ENCODE measurements around the gene CPEB2.

Gene CPEB2

DNA sequence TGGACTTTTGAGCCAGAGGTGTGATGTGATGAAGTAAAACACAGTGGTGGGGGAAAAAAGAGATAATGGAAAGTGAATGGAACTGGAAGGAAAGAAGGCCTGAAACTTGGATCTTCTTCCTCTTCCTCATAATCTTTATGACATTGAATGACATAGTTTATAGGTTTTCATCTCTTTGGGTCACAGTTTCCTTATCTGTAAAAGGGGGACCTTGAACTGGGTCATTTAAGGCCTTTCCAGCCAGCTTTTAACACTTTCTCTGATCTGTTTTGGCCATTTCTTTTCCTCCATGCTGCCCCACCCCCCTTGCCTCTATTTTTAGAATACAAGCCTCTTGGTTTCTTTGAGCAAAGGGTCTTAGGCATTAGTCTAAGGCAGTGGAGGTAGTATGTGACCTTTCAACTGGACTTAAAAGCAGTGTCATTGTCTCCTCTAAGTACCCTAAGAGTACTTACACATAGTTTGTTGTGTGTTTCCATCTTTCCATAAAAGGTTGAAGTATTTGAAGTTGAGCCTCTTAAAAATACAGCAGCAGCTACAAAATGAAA lies 7.8 kb downstream of the CPEB2 start:
- DNase-seq (ENCODE audit: low read depth) = no peak

DNA sequence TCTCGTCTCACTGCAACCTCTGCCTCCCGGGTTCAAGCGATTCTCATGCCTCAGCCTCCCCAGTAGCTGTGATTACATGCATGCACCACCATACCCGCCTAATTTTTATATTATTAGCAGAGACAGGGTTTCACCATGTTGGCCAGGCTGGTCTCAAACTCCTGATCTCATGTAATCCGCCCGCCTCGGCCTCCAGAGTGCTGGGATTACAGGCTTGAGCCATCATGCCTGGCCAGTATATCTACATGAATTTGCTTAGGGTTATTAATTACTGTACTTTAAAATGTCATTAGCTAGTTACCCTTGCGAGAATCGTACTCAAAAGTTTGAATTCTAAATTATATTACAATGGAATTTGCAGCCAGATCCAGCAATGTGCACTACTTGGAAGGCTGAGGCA lies 8.9 kb downstream of the CPEB2 start:
- no peak for DNase-seq (ENCODE audit: low read depth)

DNA sequence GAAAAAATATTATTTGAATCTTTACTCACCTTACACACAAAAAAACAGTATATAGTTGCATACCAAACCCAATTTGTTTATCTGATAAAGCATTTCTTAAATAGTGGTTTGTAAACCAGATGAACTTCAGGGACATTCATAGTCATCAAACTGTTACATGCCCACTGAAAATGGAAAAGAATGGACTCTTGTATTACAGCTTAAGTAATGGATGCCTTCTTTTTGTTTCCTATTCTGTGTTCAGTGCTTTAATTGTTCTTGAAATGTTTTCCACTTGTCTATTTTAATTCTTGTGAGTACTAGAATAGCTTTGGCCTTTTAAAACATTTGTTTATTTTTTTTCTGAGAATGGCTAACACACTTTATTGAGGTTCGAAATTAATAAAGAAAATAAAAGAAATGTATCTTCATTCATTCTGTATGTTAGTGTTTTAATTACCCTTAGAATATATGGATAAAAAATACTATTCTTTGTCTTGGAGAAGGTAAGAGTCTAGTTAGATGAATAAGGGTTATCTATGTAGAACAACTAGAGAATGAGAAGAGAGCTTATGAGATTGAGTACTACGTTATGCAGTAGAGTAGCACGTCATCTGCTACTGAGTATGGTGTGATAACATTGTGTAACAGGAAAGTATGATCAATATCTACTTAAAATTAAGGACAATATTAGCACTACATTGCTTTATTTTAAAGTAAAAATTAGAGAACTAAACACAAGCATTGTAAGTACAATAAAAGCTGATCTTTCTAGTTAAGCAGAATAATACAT lies 9.9 kb downstream of the CPEB2 start:
- no peak for DNase-seq (ENCODE audit: low read depth)

DNA sequence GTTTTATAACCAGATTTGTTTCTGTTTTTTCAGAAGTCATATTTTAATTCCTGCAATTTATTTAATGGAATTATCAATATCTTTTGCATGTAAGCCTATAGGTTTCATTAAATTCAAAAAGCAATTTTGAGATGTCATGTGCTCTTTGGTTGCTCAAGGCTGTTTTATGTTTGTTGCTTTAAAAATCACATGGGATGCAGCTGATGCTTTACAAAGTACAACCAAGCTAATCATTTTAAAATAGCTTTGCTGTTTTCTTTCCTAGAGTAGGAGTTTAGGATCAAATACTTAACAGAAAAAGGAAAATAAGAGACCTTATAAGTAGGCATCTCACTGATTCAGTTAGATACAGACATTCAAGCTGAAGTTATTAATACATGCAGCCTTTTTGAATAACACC lies 11.3 kb downstream of the CPEB2 start:
- no peak for DNase-seq (ENCODE audit: low read depth)

DNA sequence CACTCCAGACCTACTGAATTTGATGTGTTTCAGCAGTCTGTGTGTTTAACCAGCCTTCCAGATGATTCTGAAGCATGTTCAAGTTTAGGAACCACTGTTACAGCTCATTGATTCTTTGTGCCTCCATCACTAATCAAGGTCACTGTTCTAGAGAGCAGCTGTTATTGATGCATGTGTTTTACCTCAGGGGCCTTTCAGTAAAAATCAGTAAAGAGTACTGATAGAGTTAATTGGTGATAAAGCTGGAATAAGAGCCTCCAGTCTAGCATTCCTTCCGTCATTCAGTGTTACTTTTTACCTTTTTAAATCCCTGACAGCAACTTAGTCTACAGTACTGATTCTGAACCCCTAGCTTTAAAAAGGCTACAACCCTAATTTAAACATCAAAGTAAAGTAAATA lies 12.9 kb downstream of the CPEB2 start:
- DNase-seq (ENCODE audit: low read depth) = no peak

DNA sequence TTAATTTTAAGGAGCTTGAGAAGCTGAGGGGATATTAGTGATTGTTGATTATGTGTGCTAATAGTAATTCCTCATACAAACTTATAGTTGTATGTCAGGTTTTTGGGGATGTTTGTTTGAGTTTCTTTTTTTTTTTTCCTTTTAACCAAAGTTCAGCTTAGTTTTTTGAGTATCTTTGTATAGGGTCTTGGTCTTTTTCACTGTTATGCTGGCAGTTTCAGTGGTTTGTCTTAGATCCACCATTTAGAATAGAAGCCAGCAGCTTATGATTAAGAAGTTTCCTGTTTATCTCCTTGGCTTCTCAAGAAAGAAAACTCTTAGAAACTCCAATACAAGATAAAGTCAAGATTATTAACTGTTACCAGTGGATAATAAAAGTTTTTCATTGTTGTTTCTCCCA lies 16.1 kb downstream of the CPEB2 start:
- DNase-seq (ENCODE audit: low read depth) = no peak

DNA sequence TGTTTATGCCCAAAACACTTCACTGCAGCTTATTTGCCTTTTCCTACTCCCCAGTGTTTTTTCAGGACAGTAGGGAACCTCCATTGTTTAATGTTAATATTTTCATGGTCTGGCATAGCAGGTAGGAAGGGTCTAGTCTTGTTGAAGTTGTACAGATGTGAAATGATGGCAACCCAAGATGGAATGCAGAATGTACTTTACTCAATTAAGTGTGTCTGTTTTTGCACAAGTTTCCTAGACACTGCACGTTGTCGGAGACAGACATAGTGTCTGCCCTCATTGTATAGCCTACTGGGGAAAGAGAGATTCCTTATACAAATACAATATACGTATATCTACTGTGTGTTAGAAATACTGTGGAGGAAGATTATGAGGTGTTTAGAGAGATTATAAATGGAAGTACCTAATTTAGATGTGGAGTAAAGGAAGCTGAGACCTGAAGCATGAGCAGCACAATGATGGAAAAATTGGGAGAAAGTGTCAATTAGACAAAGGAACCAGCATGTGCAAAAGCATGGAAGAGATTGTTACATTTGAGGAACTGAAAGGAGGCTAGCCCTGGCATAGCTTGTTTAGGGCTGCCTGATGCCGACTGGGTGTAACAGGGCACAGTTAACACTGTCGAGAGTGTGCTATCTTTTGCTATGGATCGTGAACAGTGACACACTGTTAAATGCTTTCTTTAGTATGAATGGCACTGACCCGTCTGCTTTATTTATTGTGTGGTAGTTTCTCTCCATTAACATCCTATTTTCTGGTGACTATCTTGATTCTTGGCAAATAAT lies 18.4 kb downstream of the CPEB2 start:
- DNase-seq (ENCODE audit: low read depth) = no peak

DNA sequence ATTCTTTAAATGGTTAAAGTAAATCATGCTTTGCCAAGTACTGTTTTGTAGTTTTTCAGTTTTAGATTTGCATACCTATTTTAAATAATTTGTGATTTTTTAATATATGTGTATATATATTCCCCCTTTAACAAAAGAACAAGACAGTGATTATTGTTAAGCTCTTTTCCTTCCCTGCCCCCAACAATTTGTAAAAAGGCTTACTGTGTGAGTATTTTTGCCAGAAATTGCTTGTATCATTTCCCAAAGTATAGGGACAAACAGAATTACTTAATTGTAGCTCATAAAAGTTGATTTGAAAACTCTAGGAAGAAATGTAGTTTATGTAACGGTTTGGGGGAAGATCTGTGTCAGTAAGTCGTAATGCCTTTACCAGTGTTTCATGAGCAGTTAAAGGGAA lies 19.0 kb downstream of the CPEB2 start:
- no peak for DNase-seq (ENCODE audit: low read depth)

DNA sequence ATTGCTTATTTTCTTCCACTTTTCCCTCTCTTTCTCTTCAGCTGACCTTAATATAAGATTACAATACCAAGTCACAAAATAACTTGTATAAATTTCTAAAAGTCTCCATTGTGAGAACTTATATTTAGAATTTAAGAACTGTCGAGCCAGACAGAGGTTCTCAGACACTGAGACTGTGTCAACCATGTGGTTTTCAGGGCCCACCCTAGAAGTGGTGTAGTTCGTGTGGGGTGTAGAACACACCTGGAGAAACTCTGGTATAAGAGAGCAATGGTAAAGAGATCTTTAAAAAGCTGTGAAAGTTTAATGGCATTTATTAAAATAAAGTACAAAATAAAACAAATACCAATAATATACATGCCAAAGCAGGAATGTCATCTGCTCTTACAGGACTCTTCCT lies 19.7 kb downstream of the CPEB2 start:
- DNase-seq (ENCODE audit: low read depth) = no peak

DNA sequence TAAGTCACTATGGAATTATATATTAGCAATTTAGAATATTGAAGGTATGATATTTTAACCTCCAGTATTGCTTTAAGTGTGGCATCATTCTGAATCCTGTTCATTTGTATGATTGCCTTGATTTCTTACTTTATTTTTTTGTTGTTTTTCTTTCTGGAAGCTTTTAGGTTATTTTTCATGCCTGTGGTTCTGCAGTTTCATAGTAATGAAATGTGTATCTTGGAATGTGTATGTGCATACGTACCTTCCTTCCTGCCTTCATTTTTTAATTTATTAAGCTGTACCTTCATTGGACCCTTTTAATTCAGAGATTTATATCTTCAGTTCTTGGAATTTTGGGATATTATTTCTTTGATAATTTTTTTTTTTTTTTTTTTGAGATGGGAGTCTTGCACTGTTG lies 22.1 kb downstream of the CPEB2 start:
- DNase-seq (ENCODE audit: low read depth) = no peak

DNA sequence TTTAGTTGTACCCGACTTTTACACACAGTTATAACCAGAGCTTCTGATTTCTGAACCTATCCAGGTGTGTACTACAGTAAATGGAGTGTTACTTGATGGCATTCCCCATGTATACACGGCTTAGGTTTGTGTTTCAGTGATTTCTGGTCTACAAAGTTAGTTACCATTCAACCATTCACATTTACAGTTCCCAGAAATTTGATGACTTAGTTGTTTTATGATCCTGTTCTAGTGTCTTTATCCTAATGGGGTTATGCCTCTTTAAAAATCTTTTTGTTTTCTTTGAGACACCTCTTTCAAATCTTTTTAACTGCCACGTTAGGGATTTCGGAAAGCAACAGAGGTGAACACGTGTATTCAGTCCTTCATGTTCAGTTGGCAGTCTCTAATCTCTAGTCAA lies 23.4 kb downstream of the CPEB2 start:
- no peak for DNase-seq (ENCODE audit: low read depth)

DNA sequence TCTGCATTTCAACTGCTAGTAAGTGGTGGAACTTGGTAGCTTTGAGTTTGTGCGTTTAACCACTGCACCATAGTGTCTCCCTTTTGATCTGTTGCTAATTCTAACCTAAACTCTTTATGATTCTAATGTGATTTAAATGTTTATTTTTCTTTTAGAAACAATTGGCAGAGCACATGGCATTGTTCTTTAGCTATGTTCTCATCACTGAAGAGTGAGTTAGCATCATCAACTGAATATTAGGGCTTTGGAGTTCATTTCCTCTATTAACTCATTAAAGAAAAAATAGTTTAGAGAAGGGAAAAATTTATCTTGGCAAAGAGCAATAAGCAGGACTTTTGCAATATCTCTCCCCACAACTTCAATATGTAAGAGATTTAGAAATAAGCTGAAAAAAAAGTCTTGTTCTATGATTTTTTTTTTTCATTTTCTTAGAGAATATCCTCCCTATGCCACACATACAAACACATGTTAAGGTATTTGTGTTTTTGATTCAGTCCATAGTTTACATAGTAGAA lies 25.7 kb downstream of the CPEB2 start:
- no peak for DNase-seq (ENCODE audit: low read depth)

DNA sequence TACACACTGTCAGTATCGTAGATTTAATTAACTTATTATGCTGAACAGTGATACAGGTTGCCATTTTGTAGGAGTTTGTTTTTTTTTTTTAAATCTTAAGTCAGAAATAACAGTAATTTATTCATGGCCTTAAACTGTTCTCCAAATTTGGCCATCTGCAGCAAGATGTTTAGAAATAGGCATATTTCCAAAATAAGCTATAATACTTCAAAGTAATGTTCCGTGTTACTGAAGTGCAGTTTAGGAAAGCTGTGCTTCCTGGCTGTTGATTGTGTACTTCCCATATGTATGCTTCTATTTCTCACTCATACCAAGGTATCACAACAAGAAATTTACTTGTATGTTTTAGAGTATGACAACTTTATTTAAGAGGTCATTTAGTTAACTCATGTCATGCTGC lies 28.9 kb downstream of the CPEB2 start:
- no peak for DNase-seq (ENCODE audit: low read depth)

DNA sequence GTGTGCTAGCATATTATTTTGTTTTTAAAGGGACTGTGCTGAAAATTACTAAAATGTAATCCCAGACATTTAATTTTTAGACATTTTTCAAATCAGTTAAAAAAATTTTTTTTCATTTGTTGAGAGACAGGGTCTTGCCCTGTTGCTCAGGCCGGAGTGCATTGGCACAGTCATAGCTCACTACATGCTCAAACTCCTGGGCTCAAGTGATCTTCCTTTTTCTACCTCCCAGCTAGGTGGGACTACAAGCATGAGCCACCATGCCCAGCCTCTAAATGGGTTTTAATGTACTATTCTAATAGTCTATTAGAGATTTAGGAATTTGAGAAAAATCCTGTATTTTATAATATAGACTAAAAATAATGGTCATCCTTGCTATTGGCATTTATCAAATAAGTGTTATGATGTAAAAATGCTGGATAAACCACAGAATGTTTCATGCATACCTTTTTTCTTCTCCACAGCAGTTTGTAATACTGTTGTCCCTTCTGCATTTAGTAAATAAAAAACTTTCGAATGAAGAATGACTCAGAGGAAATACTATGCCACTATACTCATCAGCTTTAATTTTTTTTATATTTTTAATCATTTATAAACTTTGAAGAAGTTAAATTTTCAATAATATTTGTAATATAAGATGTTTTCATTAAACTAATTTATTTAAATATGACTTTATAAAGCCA lies 29.9 kb downstream of the CPEB2 start:
- DNase-seq (ENCODE audit: low read depth) = no peak

DNA sequence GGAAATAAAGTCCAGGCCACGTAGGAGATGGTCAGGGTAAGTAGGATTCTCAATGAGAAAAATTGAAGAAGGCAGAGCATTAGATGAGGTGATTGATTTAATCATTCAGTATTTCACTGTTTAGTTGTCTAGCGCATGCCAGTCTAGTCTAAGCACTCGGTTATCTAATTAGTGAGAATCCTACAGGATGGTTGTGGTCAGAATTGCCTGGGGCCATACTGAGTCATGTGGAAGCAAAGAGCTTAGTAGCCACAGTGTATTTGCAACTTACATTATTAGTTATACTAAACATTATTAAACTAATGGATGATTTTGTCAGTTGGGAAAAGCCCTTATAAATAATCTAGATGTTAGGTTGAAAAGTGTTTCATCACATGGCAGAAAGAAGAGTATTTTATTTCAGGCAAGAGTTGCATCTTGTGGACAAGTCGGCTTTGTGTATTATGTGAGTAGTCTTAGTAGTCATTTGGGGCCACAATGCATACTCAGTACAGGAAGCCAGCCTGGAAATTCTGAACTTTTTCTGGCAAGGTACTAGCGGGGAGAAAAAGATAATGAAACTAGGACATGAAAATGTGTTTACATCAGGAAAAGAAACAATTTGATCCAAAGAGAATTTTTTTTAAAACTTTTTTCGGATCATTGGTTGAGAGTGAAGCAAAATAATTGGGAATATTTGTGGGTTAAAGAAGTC lies 31.9 kb downstream of the CPEB2 start:
- DNase-seq (ENCODE audit: low read depth) = no peak

DNA sequence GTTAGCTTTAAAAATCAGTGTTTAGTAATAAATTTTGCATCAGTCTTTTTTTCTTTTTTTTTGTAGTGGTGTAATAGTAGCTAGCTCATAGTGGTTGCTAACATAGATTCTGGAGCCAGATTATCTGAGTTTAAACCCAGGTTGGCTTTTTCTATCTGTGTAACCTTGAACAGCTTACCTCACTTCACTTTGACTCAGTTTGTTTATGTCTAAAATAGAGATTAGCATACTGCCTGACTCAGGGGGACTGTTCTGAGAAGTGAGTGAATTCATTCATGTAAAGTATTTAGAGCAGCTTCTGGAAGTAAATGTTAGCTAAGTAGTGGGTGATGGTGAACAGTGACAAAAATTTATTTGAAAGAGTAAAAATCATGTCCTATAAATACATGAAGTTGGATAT lies 32.9 kb downstream of the CPEB2 start:
- no peak for DNase-seq (ENCODE audit: low read depth)

DNA sequence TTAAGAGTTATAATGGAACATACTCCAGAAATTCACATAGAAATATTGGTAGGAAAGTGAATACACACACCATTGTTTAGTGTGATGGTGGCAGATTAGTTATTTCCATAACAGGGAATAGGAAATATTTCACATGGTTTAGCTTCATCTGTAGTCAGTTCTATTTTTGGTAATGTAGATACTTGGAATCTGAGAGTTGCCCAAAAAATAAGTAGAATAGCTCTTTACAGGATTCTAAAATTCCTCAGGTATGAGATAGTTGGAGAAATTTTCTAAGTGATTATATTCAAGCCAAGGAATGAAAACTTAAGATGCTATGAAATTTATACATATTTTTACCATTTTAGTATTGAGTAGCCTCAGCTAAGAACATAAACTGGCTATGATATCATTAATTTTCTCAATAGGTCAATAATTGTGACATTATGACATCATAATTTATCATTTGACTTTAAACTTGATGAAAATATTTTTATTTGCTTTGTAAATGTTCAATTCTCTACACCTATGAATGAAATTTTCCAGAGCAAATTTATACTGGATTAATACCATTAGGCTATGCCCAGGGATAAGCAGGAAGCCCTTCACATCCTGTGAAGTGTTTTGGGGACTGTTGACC lies 35.8 kb downstream of the CPEB2 start:
- DNase-seq (ENCODE audit: low read depth) = no peak

DNA sequence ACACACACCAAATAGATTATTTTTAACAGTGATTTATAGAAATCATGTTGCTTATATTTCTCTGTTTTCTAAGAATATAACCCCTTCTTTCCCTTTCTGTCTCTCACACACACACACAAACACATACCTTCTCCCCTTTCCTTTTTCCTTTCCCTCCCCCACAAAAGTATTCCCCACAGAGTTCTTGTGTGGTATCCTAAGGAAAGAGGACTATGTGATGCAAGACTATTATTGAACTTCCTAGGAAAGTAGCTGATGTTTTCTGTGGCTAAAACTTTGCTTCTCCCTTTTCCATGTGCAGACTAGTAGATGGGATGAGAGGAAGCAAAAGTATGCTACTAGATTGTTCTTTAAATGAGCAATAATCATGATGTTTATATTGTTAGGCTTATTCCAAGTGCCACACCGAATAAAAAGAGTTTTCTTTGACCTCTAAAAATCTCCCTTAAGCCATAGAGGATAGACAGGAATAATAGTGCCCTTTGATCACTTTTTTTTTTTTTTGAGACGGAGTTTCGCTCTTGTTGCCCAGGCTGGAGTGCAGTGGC lies 38.7 kb downstream of the CPEB2 start:
- peak; percentile 18 for DNase-seq (ENCODE audit: low read depth)

DNA sequence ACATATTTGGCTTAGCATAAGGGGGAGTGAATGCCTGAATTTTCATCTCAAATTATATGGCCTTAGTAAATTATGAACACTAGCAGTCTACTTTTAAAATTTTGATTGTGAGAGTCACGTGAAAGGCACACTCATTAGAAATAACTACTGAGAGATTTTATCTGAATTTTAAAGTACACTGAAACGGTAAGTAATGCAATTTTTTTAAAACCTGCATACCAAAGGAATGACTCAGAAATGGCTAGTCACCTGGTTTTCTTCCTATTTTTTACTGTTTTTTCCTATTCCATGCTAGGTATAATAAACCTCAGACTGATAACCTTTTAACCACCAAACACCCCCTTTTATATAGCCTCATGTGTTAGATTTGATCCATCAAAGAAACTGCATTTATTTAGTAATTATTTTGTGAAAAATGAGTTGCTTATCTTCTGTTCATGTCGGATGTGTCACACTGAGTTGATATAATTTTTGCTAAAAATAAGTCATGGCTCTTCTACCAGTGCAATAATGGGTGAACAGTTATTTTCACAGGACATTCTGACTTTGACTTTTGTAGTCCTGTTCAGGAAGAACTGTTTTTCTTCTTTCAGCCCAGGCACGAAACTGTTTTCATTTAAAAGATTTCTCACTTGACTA lies 40.4 kb downstream of the CPEB2 start:
- no peak for DNase-seq (ENCODE audit: low read depth)

DNA sequence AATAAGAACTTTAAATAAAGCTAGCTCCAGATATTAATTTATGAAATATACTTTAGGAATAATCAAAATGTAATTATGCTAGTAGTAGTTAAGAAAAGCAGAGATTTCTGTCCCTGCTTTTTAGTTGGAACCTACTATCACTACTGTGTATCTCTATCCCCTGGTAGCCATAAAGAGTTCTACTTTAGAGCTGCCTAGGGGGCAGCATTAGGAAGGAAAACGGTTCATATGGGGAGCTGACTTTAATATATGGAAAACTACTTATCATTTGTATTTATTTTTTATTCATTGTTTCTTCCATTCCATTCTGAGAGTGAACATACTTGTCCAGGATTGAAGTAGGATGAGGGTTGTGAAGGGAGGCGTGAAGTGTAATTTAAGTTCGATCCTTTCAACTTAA lies 40.9 kb downstream of the CPEB2 start:
- DNase-seq (ENCODE audit: low read depth) = no peak

DNA sequence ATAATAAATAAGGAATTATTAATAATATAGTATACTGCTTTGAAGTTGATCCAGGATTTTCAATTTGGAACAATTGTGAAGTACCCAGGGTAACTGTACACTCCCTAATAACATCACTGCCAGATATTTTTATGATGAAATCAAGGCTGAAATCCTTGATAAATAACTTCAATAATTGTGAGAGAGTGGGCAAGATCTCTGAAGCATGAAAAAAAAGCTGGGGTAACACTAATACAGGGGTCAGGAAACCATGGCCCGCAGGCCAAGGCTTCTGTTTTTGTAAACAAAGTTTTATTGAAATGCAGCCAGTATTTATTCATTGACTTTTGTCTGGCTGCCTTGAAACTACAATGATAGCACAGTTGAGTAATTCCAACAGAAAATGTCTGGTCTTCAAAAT lies 41.6 kb downstream of the CPEB2 start:
- DNase-seq (ENCODE audit: low read depth) = no peak
